Activated naive CD4-positive, alpha-beta T cell treated with anti-CD3 and anti-CD28 coated beads, Interleukin-2, amount 10 ng/mL, durations not matched to agents 7 days and 5 days (primary cell): ENCODE data around the gene TMEM109.

Experiments used
- CTCF ChIA-PET: fragments of 350-600 bp; sonication (Branson Sonifier 250); formaldehyde crosslinking; loops from one replicate; lab custom pipeline; 2021; ENCODE audit warnings: antibody characterized with exemption; lab: Charles Lee
- DNase-seq: peaks from one replicate; pipeline ENCODE4 v3.0.0-alpha.2; 2020
- H3K27ac Mint-ChIP-seq: one replicate; pipeline ENCODE4 v1.8.0; 2021; ENCODE audit warnings: mild to moderate bottlenecking, moderate library complexity, mixed read lengths
- H3K27me3 Mint-ChIP-seq: one replicate; pipeline ENCODE4 v1.8.0; 2021; ENCODE audit warnings: mild to moderate bottlenecking, mixed read lengths
- H3K36me3 Mint-ChIP-seq: one replicate; pipeline ENCODE4 v1.8.0; 2021; ENCODE audit warnings: mixed read lengths
- H3K4me1 Mint-ChIP-seq: one replicate; pipeline ENCODE4 v1.8.0; 2021; ENCODE audit warnings: mixed read lengths
- H3K4me3 Mint-ChIP-seq: one replicate; pipeline ENCODE4 v1.8.0; 2021; ENCODE audit warnings: mild to moderate bottlenecking, moderate library complexity, mixed read lengths
- H3K9me3 Mint-ChIP-seq: one replicate; pipeline ENCODE4 v1.8.0; 2021; ENCODE audit warnings: mixed read lengths

The TMEM109 gene

DNA sequence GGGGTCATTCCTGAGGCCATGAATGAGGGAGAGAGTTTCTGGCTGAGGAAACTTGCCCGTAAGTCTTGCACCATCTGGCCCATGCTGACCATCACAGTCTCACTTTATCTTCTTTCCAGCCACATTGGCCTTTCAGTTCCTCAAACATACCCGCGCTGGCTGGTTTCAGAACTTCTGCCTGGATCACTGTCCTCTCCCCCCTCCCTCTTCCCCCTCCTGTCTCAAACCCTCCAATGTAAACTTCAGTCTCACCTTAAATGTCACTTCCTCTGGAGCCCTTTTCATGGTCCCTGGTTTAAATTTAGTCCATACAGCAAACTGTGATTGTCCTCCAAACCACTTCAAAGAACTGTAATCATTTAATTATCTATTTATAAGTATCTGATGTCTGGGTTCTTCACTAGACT, 3.7 kb upstream of the TMEM109 start:
- Mint-ChIP-seq H3K4me3 (no peak overlapping the region), H3K4me1 (peaks cover 52% of the 10 kb centered on the region), H3K9me3 (no peaks in the 10 kb centered on the region), H3K27me3 (peaks cover 22% of the 10 kb centered on the region), H3K36me3 (peaks cover under 1% of the 10 kb centered on the region), H3K27ac (no peak overlapping the region)
- no peak for DNase-seq
- CTCF ChIA-PET: no interaction called here

DNA sequence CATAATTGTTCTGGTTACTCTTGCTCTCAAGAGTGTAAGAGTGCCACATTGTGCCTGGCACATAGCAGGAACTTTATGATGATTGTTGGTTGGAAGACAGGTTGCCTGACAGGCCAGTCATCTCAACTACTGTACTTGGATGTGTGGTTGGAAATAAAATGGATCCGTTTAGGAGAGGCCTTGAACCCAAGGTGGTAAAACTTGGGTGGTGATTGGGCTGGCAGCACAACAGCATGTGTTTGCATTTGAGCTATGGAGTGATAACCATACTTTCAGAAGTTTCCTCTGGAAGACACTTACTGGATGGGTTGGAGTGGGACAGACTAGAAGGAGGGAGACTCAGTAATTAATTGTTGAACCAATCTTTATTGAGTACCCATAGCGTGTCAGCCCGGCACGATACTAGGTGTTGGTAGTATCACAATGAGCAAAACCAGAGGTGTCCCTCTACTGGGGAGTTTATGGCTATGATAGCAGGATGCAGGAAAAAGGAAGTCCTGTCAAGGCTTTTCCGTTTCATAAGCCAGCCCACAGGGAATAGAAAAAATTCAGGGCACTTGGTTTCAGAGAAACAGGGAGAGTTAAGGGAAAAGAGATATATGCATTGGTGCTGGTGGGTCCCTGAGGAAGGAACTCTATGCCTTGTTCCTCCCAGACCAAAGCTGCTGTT, 3.1 kb upstream of the TMEM109 start:
- Mint-ChIP-seq H3K4me1 (peaks cover 54% of the 10 kb centered on the region), H3K9me3 (no peaks in the 10 kb centered on the region), H3K36me3 (peaks cover 2% of the 10 kb centered on the region), H3K27me3 (peaks cover 22% of the 10 kb centered on the region), H3K27ac (no peak overlapping the region), H3K4me3 (no peak overlapping the region)
- CTCF ChIA-PET: interaction anchor here (5.5 kb wide), 1 partner anchor 8 kb away, joined by 57 read pairs; the partner anchor contains the start of gene PRPF19
- DNase-seq: no peak

DNA sequence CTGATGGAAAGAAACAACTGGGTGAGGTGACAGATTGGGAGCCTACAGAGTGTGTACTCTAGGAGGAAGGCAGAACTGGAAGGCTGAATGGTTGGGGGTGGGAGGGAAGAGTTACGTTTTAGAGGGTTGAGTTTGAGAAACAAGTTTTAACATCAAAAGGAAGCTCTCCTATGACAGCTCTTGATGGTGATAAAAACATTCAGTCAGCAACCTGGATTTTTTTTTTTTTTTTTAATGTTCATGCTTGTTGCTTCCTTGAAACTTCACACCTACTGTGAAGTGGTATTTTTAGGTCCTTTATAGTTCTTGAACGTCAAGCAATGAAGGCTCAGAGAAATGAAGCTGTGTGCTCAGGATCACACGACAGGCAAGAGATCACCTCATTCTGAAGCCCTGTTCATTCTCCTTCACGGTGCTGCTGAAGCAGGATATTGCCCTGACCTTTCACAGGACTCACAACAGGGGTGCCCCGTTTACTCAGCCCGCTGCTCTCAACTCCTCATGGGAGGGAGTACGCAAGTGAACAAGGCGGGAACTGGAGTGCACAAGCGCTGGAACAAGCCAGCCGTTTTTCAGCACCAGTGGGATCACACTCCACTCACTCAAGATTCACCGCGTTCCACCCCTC, 1.6 kb upstream of the TMEM109 start:
- Mint-ChIP-seq H3K27me3 (peaks cover 22% of the 10 kb centered on the region), H3K4me1 (peaks cover 57% of the 10 kb centered on the region), H3K9me3 (no peaks in the 10 kb centered on the region), H3K36me3 (peaks cover 4% of the 10 kb centered on the region), H3K27ac (peak overlapping the region; percentile 77), H3K4me3 (no peak overlapping the region)
- no peak for DNase-seq
- CTCF ChIA-PET: interaction anchor here (1.2 to 5.5 kb wide), 3 partner anchors 9 to 80 kb away, joined by 3 to 57 read pairs (median 4); partner anchors contain the start of gene PRPF19

DNA sequence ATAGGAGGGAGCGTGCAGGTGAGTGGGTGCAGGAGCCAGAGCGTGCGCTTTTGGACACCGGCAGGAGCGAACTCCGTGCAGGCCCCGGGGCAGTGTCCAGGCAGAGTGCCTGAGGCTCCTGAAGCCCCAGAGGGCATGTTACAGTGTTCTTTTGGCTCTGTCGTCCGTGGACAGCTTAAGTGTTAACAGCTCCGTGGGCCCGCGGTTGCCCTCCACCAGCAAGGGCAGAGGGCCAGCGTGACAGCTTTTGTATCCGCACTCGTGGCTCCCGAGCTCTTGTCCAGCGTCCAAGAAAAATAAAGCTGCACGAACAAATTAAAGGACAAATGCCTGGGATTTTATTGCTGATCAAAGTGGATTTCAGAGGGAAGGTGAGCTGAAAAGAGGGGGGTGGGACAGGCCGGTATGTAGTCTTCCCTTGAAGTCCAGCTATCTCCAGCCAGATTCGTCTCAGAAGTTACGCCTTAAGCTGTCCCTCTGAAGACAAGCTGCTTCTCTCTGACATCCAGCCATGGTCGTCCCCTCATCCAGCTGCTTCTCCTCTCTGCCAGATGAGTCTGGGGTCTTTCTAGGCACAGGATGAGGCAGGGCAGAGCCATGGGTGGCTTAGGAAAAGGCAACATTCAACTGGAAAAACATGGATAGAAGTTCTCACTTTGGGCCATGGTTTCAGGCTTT, 968 bp upstream of the TMEM109 start:
- Mint-ChIP-seq H3K4me1 (peaks cover 54% of the 10 kb centered on the region), H3K4me3 (peak overlapping the region; percentile 92), H3K27me3 (peaks cover 18% of the 10 kb centered on the region), H3K36me3 (peaks cover 4% of the 10 kb centered on the region), H3K9me3 (no peaks in the 10 kb centered on the region), H3K27ac (peak overlapping the region; percentile 96)
- CTCF ChIA-PET: interaction anchor here (0.6 to 5.5 kb wide), 6 partner anchors 10 to 473 kb away, joined by 3 to 57 read pairs (median 4); partner anchors contain the start of gene PRPF19
- no peak for DNase-seq

DNA sequence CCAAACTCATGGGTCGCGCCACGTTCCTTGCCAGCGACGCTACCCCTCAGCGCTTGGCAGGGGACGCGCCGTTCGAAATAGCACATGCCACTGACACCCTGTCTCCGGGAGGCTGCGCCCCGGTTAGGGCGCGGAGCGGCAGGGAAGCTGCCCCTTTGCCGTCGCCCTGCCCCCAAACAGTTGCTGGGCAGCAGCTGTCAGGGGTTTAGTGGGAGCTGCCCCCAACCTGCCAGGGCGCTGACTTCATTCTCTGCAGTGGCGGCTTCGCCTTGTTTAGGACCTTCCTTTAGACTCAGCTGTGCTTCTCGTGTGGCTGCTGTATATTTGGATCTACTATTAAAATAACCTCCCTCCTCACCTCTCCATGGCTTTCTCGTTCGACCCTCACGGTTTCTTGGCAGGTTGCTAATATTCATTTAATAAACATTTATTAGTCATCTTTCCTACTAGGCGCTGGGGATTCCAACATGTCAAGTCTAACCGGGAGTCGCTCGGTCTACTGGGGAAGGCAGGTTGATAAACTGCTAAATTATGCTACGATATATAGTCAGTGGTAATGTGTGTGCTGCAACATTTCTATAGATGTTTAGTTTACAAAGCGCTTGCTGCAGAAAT, 782 bp downstream of the TMEM109 start:
- Mint-ChIP-seq H3K27me3 (peaks cover 7% of the 10 kb centered on the region), H3K36me3 (peaks cover 4% of the 10 kb centered on the region), H3K9me3 (no peaks in the 10 kb centered on the region), H3K27ac (peak overlapping the region; percentile 95), H3K4me1 (peaks cover 60% of the 10 kb centered on the region), H3K4me3 (peak overlapping the region; percentile 92)
- peak; percentile 58 for DNase-seq
- CTCF ChIA-PET: interaction anchor here (0.8 to 5.5 kb wide), 14 partner anchors 12 to 471 kb away, joined by 3 to 57 read pairs (median 4); partner anchors contain the start of gene PRPF19

DNA sequence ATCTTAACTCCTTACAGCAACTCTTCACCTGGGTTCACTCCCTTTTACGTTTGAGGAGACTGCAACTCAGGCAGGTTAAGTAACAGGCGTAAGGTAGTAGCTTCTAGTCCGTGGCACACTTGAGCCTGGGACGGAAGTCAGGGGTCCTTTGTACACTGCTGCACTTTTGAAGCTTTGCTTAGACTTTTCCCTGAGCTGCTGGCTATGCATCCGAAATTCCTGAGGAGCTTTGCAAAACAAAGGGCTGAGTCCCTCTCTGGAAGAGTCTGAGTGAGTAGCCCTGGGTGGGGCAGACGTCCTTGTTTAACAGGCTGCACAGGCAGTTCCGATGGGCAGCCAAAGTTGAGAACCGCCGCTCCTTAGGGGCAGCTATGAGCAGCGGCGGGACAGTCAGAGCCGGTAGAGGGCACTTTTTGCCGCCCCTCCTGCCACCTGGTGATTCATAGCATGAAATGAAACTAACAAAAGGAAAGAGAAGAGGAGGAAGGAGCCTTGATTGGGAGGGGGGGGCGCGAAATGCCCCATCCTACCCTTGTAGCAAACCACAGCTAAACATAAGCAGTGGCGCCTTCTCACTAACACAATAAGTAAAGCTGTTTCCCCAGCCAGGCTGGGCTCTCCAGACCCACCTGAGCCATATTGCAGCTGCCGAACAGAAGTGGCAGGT, 1.4 kb downstream of the TMEM109 start:
- peaks cover under 1% of the 10 kb centered on the region for H3K27me3 Mint-ChIP-seq
- H3K36me3 Mint-ChIP-seq: peaks cover 5% of the 10 kb centered on the region
- H3K4me3 Mint-ChIP-seq: peak overlapping the region; percentile 92
- H3K27ac Mint-ChIP-seq: peak overlapping the region; percentile 95
- no peaks in the 10 kb centered on the region for H3K9me3 Mint-ChIP-seq
- peaks cover 58% of the 10 kb centered on the region for H3K4me1 Mint-ChIP-seq
- CTCF ChIA-PET: interaction anchor here (0.7 to 5.5 kb wide), 15 partner anchors 8 to 276 kb away, joined by 3 to 57 read pairs (median 3); partner anchors contain the start of gene PRPF19
- peak; percentile 88 for DNase-seq

DNA sequence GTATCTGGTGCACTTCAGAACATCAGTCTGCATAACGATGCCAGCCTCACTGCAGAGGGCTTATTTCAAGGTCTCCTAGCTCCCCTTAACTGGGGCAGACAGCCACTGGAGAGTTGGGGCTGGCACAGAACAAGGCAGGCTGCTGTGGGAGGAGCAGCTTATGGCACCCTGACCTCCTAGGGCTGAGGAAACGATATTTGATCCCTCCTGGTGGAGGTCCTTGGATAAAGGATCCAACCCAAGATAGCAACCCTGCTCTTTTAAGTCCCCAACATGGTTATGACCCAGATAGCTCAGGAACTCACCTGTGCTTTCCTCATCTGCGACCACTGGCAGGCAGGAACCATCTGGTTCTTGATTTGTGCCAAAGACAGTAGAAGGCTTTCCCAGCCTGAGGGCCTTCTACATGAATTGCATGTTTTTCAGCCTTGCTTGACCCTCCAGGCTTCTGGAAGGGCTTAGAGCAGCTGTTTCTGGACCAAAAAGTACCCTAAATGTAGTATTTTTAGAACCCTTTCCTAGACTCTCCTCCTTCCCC, 2.8 kb downstream of the TMEM109 start:
- Mint-ChIP-seq H3K4me1 (peaks cover 48% of the 10 kb centered on the region), H3K27me3 (no peaks in the 10 kb centered on the region), H3K9me3 (no peaks in the 10 kb centered on the region), H3K4me3 (peak overlapping the region; percentile 28), H3K27ac (no peak overlapping the region), H3K36me3 (peaks cover 12% of the 10 kb centered on the region)
- no peak for DNase-seq
- CTCF ChIA-PET: interaction anchor here (2.7 kb wide), 1 partner anchor 86 kb away, joined by 9 read pairs; no protein-coding TSS in a partner anchor

DNA sequence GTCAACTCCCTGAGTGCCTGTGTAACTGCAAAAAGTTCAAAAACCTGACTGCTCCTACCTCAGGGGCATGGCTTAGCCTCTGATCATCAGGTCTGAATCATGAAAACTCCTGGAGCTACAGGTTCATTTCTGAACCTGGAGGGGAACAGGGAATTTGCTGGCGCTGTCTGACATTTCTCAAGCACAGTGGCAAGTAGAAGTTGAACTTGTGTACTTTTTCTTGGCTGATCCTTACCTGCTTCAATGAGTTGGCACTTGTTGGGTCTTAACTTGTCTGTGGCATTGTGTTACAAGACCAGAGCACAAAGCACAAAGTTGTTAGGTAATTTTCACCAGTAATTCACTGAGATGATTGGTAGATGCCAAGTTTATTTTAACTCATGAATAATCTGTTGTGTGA, 3.3 kb downstream of the TMEM109 start:
- Mint-ChIP-seq H3K9me3 (no peaks in the 10 kb centered on the region), H3K4me1 (peaks cover 42% of the 10 kb centered on the region), H3K4me3 (no peak overlapping the region), H3K27ac (peak overlapping the region; percentile 13), H3K27me3 (no peaks in the 10 kb centered on the region), H3K36me3 (peaks cover 14% of the 10 kb centered on the region)
- no peak for DNase-seq
- CTCF ChIA-PET: interaction anchor here (2.7 kb wide), 1 partner anchor 86 kb away, joined by 9 read pairs; no protein-coding TSS in a partner anchor

DNA sequence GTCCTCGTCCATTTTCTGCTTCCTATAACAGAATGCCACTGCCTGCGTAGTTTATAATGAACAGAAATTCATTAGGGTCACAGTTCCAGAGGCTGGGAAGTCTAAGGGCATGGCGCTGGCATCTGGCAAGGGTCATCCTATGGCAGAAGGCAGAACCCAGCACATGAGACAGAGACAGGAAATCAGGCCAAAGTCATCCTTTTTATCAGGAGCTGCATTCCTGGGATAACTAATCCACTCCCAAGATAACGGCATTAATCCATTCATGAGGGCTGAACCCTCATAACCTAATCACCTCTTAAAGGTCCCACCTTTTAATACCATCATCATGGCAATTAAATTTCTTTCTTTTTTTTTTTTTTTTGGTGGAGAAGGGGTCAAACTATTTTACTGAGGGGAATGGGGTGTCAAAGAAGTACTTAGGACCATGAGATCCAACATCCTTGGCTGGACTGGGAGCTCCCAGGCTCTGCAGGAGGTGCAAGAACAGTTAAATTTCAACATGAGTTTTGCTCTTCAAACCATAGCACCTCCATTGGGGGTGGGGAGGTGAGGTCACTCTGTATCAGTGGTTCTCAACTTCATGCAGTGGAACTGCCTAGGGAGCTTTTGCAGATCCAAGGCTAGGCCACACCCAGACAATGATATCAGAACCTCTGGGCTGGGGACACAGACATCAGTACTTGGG, 4.4 kb downstream of the TMEM109 start:
- no peak for DNase-seq
- no peak overlapping the region for H3K27ac Mint-ChIP-seq
- H3K36me3 Mint-ChIP-seq: peaks cover 22% of the 10 kb centered on the region
- no peaks in the 10 kb centered on the region for H3K9me3 Mint-ChIP-seq
- CTCF ChIA-PET: interaction anchor here (0.9 to 1.0 kb wide), 2 partner anchors 10 to 163 kb away, joined by 3 to 4 read pairs; no protein-coding TSS in a partner anchor
- no peak overlapping the region for H3K4me3 Mint-ChIP-seq
- peaks cover 32% of the 10 kb centered on the region for H3K4me1 Mint-ChIP-seq
- peaks cover 7% of the 10 kb centered on the region for H3K27me3 Mint-ChIP-seq

DNA sequence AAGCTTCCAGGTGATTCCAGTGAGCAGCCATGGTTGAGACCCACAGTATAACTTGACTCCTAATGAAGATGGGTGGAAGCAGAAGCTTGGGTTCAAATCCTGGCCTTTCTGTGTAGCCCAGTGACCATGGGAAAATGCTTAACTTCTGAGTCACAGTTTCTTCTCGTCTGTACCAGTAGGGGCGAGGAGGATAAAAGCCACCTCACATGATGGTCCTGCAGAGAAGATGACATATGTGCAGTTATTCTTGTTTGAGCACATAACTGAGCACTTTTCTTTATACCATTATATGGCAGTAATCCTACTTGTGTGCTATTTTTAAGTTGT, 4.9 kb downstream of the TMEM109 start:
- H3K4me3 Mint-ChIP-seq: no peak overlapping the region
- peaks cover 24% of the 10 kb centered on the region for H3K36me3 Mint-ChIP-seq
- H3K27ac Mint-ChIP-seq: no peak overlapping the region
- H3K27me3 Mint-ChIP-seq: peaks cover 12% of the 10 kb centered on the region
- peaks cover 30% of the 10 kb centered on the region for H3K4me1 Mint-ChIP-seq
- CTCF ChIA-PET: interaction anchor here (0.9 to 1.0 kb wide), 2 partner anchors 9 to 163 kb away, joined by 3 to 4 read pairs; no protein-coding TSS in a partner anchor
- H3K9me3 Mint-ChIP-seq: no peaks in the 10 kb centered on the region
- no peak for DNase-seq

DNA sequence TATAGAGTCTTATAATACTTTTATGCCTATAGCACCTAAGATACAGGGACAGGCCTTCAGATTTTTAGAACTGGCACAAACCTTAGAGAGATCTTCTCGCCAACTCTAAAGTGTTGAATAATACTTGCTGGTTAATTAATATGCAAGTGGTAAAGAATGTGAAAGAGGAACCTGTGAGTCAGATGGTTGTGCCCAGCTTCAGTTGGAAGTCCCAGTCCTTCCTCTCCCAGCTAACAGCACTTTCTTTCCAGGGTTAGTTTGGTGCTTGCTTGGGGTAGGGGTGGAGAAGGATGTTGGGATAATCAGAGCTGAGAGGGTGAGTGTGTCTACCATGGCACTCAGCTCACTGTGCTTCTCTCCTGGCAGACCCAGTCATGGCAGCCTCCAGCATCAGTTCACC, 5.4 kb downstream of the TMEM109 start:
- no peaks in the 10 kb centered on the region for H3K9me3 Mint-ChIP-seq
- no peak for DNase-seq
- no peak overlapping the region for H3K4me3 Mint-ChIP-seq
- H3K27ac Mint-ChIP-seq: no peak overlapping the region
- H3K27me3 Mint-ChIP-seq: peaks cover 16% of the 10 kb centered on the region
- CTCF ChIA-PET: interaction anchor here (0.9 to 1.0 kb wide), 2 partner anchors 9 to 162 kb away, joined by 3 to 4 read pairs; no protein-coding TSS in a partner anchor
- H3K4me1 Mint-ChIP-seq: peaks cover 33% of the 10 kb centered on the region
- peaks cover 26% of the 10 kb centered on the region for H3K36me3 Mint-ChIP-seq

DNA sequence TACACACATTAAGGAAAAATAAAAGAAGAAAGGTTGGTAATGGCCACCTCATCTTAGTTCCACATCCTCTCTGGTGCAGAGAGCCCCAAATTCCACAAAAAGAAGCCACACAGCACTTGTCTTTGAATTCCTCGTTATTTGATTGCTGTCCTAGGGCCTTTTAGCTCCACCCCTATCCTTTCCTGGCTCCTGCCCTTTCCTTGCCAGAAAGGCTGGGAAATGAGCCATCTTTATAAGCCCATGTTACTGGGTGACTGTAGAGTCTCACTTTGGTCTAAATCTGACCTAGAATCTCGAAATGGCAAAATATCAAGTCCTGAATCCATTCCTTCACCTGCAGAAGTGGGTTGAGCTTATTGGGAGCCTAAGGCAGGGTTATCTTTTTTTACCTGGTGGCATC, 6.0 kb downstream of the TMEM109 start:
- no peak overlapping the region for H3K27ac Mint-ChIP-seq
- H3K4me1 Mint-ChIP-seq: peaks cover 32% of the 10 kb centered on the region
- H3K9me3 Mint-ChIP-seq: no peaks in the 10 kb centered on the region
- peaks cover 23% of the 10 kb centered on the region for H3K27me3 Mint-ChIP-seq
- CTCF ChIA-PET: interaction anchor here (1.3 kb wide), 1 partner anchor 21 kb away, joined by 3 read pairs; no protein-coding TSS in a partner anchor
- no peak for DNase-seq
- H3K36me3 Mint-ChIP-seq: peaks cover 26% of the 10 kb centered on the region
- H3K4me3 Mint-ChIP-seq: no peak overlapping the region
